Fibroblast of mammary gland (primary cell): Measurements from ENCODE around the gene FAM222B.

ENCODE experiments used
- DNase-seq: peaks from one replicate; pipeline ENCODE4 v3.0.0-alpha.2; 2010; ENCODE audit warnings: low read depth
- H3K4me3 ChIP-seq: 2 replicates; pipeline ENCODE4 v1.5.1; 2011; ENCODE audit warnings: low read depth, mild to moderate bottlenecking, low read length, moderate library complexity; ENCODE audit not compliant: control insufficient read depth
- CTCF ChIP-seq: conservative IDR thresholded peaks from 2 replicates; pipeline ENCODE4 v1.5.1; 2011; ENCODE audit warnings: low read depth, low read length, inconsistent platforms; ENCODE audit not compliant: control insufficient read depth, insufficient read depth

FAM222B gene

GRCh38 chr17:28750178-28751047 is 92.2 kb downstream of the FAM222B start:
- H3K4me3 ChIP-seq, result no peak overlapping the region
- TF ChIP-seq CTCF, result peak; percentile 100
- DNase-seq, result peak; percentile 91

GRCh38 chr17:28749516-28750177 is 92.9 kb downstream of the FAM222B start:
- no peak for TF ChIP-seq CTCF
- no peak for DNase-seq
- H3K4me3 ChIP-seq, result no peak overlapping the region

- no peak for DNase-seq
- no peak for TF ChIP-seq CTCF
- no peak overlapping the region for H3K4me3 ChIP-seq
These were observed 93.6 kb downstream of the FAM222B start for GRCh38 chr17:28748852-28749515.

- TF ChIP-seq CTCF, result no peak
- H3K4me3 ChIP-seq, result no peak overlapping the region
- DNase-seq, result no peak
These were observed 94.5 kb downstream of the FAM222B start for GRCh38 chr17:28747801-28748750.

- H3K4me3 ChIP-seq, result no peak overlapping the region
- DNase-seq, result no peak
- no peak for TF ChIP-seq CTCF
These were observed 95.4 kb downstream of the FAM222B start for GRCh38 chr17:28747051-28747691.
